ENCODE data around the gene ACTG1. TPM values are rescaled to one million over a fixed set of nuclear protein-coding genes. Genes with fewer than 3 reads are reported as not detected.

ACTG1 gene
- total RNA-seq, 3 donors from 2014 or later: 2,222 to 2,764 (median 2,750) TPM

DNA sequence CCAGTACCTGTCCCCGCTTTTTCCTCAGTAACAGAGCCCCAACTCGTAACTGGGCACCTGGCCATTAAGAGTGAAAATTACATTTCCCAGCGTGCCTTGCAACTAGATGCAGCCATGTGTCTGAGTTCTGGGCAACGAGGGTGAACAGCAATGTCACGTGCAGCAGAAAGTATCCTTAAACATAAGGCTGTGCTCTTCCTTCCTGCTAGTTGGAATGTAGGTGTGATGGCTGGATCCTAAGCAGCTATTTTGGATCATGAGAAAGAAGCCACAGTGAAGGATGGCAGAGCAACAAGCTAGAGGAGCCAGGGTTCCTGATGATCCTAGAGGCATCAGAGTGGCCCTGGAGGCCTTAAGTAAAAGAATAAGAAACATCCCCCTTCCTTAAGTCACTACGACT, 36.0 kb downstream of the ACTG1 start:
- Histone ChIP-seq H3K27me3 (no peaks in the 10 kb centered on the region), H3K27ac (no peak overlapping the region), H3K4me3 (no peak overlapping the region), H3K4me1 (no peaks in the 10 kb centered on the region), H3K9me3 (no peaks in the 10 kb centered on the region), H3K36me3 (no peaks in the 10 kb centered on the region)
- intact Hi-C loops (cut with DNase I; ENCODE audit: low total_unique reads): no loop called here
- TF ChIP-seq POLR2AphosphoS5 (IDR thresholded peaks at IDR 0.05): no peak
- TF ChIP-seq, protein P1, sequence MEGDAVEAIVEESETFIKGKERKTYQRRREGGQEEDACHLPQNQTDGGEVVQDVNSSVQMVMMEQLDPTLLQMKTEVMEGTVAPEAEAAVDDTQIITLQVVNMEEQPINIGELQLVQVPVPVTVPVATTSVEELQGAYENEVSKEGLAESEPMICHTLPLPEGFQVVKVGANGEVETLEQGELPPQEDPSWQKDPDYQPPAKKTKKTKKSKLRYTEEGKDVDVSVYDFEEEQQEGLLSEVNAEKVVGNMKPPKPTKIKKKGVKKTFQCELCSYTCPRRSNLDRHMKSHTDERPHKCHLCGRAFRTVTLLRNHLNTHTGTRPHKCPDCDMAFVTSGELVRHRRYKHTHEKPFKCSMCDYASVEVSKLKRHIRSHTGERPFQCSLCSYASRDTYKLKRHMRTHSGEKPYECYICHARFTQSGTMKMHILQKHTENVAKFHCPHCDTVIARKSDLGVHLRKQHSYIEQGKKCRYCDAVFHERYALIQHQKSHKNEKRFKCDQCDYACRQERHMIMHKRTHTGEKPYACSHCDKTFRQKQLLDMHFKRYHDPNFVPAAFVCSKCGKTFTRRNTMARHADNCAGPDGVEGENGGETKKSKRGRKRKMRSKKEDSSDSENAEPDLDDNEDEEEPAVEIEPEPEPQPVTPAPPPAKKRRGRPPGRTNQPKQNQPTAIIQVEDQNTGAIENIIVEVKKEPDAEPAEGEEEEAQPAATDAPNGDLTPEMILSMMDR (IDR thresholded peaks at IDR 0.05): no peak
- no peak for TF ChIP-seq POLR2A (IDR thresholded peaks at IDR 0.05)
- DNase-seq (ENCODE audit: low spot score in 2 of 2): no peak

DNA sequence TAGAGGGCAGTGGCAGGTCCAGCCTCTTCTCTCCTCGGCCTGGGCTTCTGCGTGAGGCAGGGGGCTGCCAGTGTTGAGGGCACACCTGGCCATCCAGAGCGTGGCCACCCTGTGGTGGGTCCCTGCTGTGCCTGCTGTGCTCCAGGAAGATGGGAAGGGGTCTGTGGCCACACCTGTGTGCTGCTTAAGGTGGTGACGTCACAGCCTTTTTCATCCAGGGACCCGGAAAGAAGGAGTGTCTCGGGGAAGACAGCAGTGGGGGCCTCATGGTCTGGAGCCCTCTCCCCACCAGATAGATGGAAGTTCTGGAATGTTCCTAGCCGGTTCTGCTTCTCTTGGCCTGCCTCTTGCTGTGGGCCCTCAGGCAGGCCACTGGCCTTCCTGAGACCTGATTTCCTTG, 36.5 kb downstream of the ACTG1 start:
- Histone ChIP-seq H3K27me3 (no peaks in the 10 kb centered on the region), H3K4me1 (no peaks in the 10 kb centered on the region), H3K9me3 (no peaks in the 10 kb centered on the region), H3K36me3 (no peaks in the 10 kb centered on the region), H3K27ac (no peak overlapping the region), H3K4me3 (no peak overlapping the region)
- intact Hi-C loops (cut with DNase I; ENCODE audit: low total_unique reads): no loop called here
- no peak for DNase-seq (ENCODE audit: low spot score in 2 of 2)
- TF ChIP-seq, protein P1 (IDR thresholded peaks at IDR 0.05): no peak
- TF ChIP-seq POLR2A (IDR thresholded peaks at IDR 0.05) (no peak), POLR2AphosphoS5 (IDR thresholded peaks at IDR 0.05) (no peak)

DNA sequence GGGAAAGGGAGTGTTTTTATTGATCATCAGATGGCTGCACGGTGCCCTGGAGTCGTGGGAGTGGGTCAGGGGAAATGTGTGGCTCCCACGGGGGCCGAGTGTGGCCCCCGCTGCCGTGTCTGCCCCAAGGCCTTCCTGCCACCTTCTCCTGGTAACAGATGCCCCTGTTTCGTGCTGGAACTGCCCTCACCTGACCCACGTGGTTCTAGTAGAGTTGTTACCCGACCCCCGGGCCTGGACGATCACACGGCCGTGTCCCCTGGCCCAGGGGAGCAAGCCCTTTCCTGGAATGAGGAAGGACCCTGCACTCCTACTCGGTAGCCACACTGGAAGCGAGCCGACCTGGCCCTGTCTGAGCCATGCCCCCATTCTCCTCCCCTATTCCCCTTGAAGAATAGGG, 37.6 kb downstream of the ACTG1 start:
- intact Hi-C loops (cut with DNase I; ENCODE audit: low total_unique reads): no loop called here
- no peaks in the 10 kb centered on the region for H3K36me3 ChIP-seq
- H3K27me3 ChIP-seq: no peaks in the 10 kb centered on the region
- H3K9me3 ChIP-seq: no peaks in the 10 kb centered on the region
- no peaks in the 10 kb centered on the region for H3K4me1 ChIP-seq
- H3K27ac ChIP-seq: no peak overlapping the region
- TF ChIP-seq POLR2AphosphoS5 (IDR thresholded peaks at IDR 0.05) (no peak), POLR2A (IDR thresholded peaks at IDR 0.05) (no peak)
- TF ChIP-seq, protein P1 (IDR thresholded peaks at IDR 0.05): no peak
- H3K4me3 ChIP-seq: no peak overlapping the region
- no peak for DNase-seq (ENCODE audit: low spot score in 2 of 2)

DNA sequence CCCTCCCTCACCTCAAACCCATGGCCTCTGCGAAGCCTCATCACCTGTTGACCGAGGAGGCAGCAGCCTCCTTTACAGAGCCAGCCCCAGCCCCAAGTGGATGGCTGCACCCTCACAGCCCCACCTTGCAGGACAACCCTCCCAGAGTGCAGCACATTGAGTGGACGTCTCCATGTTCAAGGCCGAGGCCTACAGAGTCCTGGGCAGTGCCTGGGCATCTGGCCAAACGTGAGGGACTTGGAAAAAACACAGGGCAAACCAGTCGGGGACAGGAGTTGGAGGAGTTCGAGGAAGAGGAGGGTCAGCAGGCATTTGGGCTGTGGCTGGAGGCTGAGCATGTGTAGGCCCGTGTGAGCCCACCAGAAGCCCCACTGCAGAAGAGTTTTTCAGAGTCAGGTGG, 39.6 kb downstream of the ACTG1 start:
- TF ChIP-seq POLR2A (IDR thresholded peaks at IDR 0.05) (no peak), POLR2AphosphoS5 (IDR thresholded peaks at IDR 0.05) (no peak)
- TF ChIP-seq, protein P1 (IDR thresholded peaks at IDR 0.05): no peak
- intact Hi-C loops (cut with DNase I; ENCODE audit: low total_unique reads): no loop called here
- no peak overlapping the region for H3K4me3 ChIP-seq

DNA sequence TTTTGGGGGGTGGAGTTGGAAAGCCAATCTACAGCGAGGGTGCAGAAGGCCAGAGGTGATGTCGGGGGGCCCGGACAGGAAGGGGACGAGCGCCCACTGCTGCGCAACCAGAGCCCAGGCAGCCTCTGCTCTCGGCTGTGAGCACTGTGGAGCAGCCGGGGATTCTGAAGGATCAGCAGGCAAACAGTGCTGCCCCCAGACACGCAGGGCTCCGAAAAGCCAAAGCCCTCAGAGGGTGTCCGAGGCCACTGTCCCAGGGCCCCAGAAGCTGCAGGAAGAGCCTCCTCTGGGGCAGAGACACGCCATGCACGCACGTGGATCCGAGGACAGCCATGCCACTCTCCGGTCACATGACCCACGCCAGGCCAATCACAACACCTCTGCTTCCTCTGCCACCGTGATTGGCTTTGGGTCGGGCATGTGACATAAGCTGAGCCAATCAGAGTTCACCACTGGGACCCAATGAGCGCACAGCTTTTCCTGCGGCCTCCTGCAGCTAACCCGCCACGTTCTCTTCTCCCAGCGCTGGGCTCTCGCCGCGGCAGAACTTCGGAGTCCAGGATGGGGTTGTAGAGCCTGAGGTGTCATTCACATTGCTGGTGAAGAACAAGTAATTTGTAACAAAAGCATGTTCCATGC, 40.7 kb downstream of the ACTG1 start:
- peak overlapping the region; percentile 10 to 72 for H3K27ac ChIP-seq
- no peaks in the 10 kb centered on the region for H3K36me3 ChIP-seq
- peak overlapping the region; percentile 23 to 54 (median 36) for H3K4me3 ChIP-seq
- intact Hi-C loops (cut with DNase I; ENCODE audit: low total_unique reads): no loop called here
- H3K27me3 ChIP-seq: no peaks in the 10 kb centered on the region
- no peaks in the 10 kb centered on the region for H3K9me3 ChIP-seq
- H3K4me1 ChIP-seq: no peaks in the 10 kb centered on the region
- TF ChIP-seq POLR2A (IDR thresholded peaks at IDR 0.05) (no peak), POLR2AphosphoS5 (IDR thresholded peaks at IDR 0.05) (peak in 2 of 3 donors; percentile 45 to 61)
- TF ChIP-seq, protein P1 (IDR thresholded peaks at IDR 0.05): peak in 1 of 3 donors; percentile 41
- peak; percentile 66 to 78 for DNase-seq (ENCODE audit: low spot score in 2 of 2)

More for the DNA sequence above, 39.6 kb downstream of the ACTG1 start:
- H3K36me3 ChIP-seq: no peaks in the 10 kb centered on the region
- H3K27ac ChIP-seq: no peak overlapping the region
- H3K4me1 ChIP-seq: no peaks in the 10 kb centered on the region
- H3K27me3 ChIP-seq: no peaks in the 10 kb centered on the region
- no peaks in the 10 kb centered on the region for H3K9me3 ChIP-seq
- no peak for DNase-seq (ENCODE audit: low spot score in 2 of 2)
